H9 (cell line): ENCODE data around the gene TBXAS1. TPM values are rescaled to one million over a fixed set of nuclear protein-coding genes. Genes with fewer than 3 reads are reported as not detected.

Source experiments
- DNase-seq: peaks from one replicate; pipeline ENCODE4 v3.0.0-alpha.2; 2017
- H2AFZ ChIP-seq: one replicate; pipeline ENCODE4 v1.6.1; 2013; ENCODE audit warnings: mild to moderate bottlenecking, low read length, control low read depth, moderate library complexity
- H2AK5ac ChIP-seq: 2 replicates; pipeline ENCODE4 v1.6.1; 2013; ENCODE audit warnings: low read length, control low read depth, mixed read lengths; ENCODE audit not compliant: insufficient read length
- H2BK120ac ChIP-seq: one replicate; pipeline ENCODE4 v1.6.1; 2013; ENCODE audit warnings: low read depth, mild to moderate bottlenecking, low read length, control low read depth, inconsistent platforms; ENCODE audit not compliant: poor library complexity, severe bottlenecking
- H2BK12ac ChIP-seq: 2 replicates; pipeline ENCODE4 v1.6.1; 2013; ENCODE audit warnings: low read length, control low read depth, mixed read lengths, low read depth; ENCODE audit not compliant: insufficient read length
- H2BK15ac ChIP-seq: 2 replicates; pipeline ENCODE4 v1.6.1; 2013; ENCODE audit warnings: low read depth, low read length, control low read depth
- H2BK20ac ChIP-seq: one replicate; pipeline ENCODE4 v1.6.1; 2013; ENCODE audit warnings: low read depth, mild to moderate bottlenecking, low read length, control low read depth, inconsistent platforms; ENCODE audit not compliant: poor library complexity, severe bottlenecking
- H2BK5ac ChIP-seq: 2 replicates; pipeline ENCODE4 v1.6.1; 2013; ENCODE audit warnings: low read length, control low read depth, mixed read lengths; ENCODE audit not compliant: insufficient read length
- H3K14ac ChIP-seq: 2 replicates; pipeline ENCODE4 v1.6.1; 2013; ENCODE audit warnings: low read length, control low read depth; ENCODE audit not compliant: insufficient read depth
- H3K18ac ChIP-seq: 2 replicates; pipeline ENCODE4 v1.6.1; 2013; ENCODE audit warnings: low read depth, mild to moderate bottlenecking, mixed read lengths, low read length, control low read depth; ENCODE audit not compliant: insufficient read length
- H3K23ac ChIP-seq: 2 replicates; pipeline ENCODE4 v1.6.1; 2013; ENCODE audit warnings: low read length, control low read depth, mixed read lengths, low read depth; ENCODE audit not compliant: insufficient read length
- H3K23me2 ChIP-seq: 2 replicates; pipeline ENCODE4 v1.6.1; 2013; ENCODE audit warnings: low read depth, mild to moderate bottlenecking, mixed read lengths, low read length, control low read depth; ENCODE audit not compliant: insufficient read length, poor library complexity, severe bottlenecking
- H3K27ac ChIP-seq: 2 replicates; pipeline ENCODE4 v1.5.1; 2013; ENCODE audit warnings: low read length, control low read depth, mixed read lengths, low read depth; ENCODE audit not compliant: insufficient read length
- H3K27me3 ChIP-seq: 2 replicates; pipeline ENCODE4 v1.6.1; 2013; ENCODE audit warnings: low read length, control low read depth, inconsistent platforms; ENCODE audit not compliant: insufficient read depth
- H3K4ac ChIP-seq: 2 replicates; pipeline ENCODE4 v1.6.1; 2013; ENCODE audit warnings: low read depth, mild to moderate bottlenecking, control low read depth, inconsistent platforms, low read length, moderate library complexity
- H3K4me1 ChIP-seq: 2 replicates; pipeline ENCODE4 v1.6.1; 2013; ENCODE audit warnings: low read length, control low read depth, inconsistent platforms; ENCODE audit not compliant: insufficient read depth
- H3K4me2 ChIP-seq: 2 replicates; pipeline ENCODE4 v1.6.1; 2013; ENCODE audit warnings: low read length, control low read depth, mixed read lengths; ENCODE audit not compliant: insufficient read length, insufficient read depth
- H3K56ac ChIP-seq: 2 replicates; pipeline ENCODE4 v1.6.1; 2013; ENCODE audit warnings: low read depth, mild to moderate bottlenecking, mixed read lengths, low read length, control low read depth; ENCODE audit not compliant: insufficient read length
- H3K79me1 ChIP-seq: 2 replicates; pipeline ENCODE4 v1.6.1; 2013; ENCODE audit warnings: low read depth, mild to moderate bottlenecking, moderate library complexity, low read length, control low read depth, inconsistent platforms; ENCODE audit not compliant: insufficient read depth, poor library complexity, severe bottlenecking
- H3K79me2 ChIP-seq: 2 replicates; pipeline ENCODE4 v1.6.1; 2013; ENCODE audit warnings: low read length, control low read depth, inconsistent platforms; ENCODE audit not compliant: insufficient read depth
- H3K9ac ChIP-seq: 2 replicates; pipeline ENCODE4 v1.6.1; 2013; ENCODE audit warnings: low read length, control low read depth, mixed read lengths; ENCODE audit not compliant: insufficient read length; ENCODE audit errors: extremely low read depth
- H3K9me3 ChIP-seq: one replicate; pipeline ENCODE4 v1.6.1; 2013; ENCODE audit warnings: low read depth, low read length, inconsistent platforms; ENCODE audit not compliant: control insufficient read depth
- H3T11ph ChIP-seq: one replicate; pipeline ENCODE4 v1.6.1; 2013; ENCODE audit warnings: mild to moderate bottlenecking, low read length, control low read depth, inconsistent platforms
- H4K20me1 ChIP-seq: one replicate; pipeline ENCODE4 v1.6.1; 2013; ENCODE audit not compliant: control insufficient read depth, insufficient read length, insufficient read depth
- H4K5ac ChIP-seq: 2 replicates; pipeline ENCODE4 v1.6.1; 2013; ENCODE audit warnings: low read depth, mild to moderate bottlenecking, mixed read lengths, low read length, control low read depth; ENCODE audit not compliant: insufficient read length
- H4K8ac ChIP-seq: replicated peaks from 2 replicates; pipeline ENCODE4 v1.6.1; 2013; ENCODE audit warnings: low read length, control low read depth, mixed read lengths, low read depth; ENCODE audit not compliant: insufficient read length
- H4K91ac ChIP-seq: 2 replicates; pipeline ENCODE4 v1.6.1; 2013; ENCODE audit warnings: low read depth, mild to moderate bottlenecking, moderate library complexity, mixed read lengths, low read length, control low read depth; ENCODE audit not compliant: insufficient read length
- H3K27ac Mint-ChIP-seq, 3 experiments: 2 replicates in 2 of 3; 3 replicates in 1 of 3; pipeline ENCODE4 v1.8.0; 2020 to 2021; ENCODE audit warnings: mixed read lengths in 3 of 3, mild to moderate bottlenecking in 1 of 3, moderate library complexity in 1 of 3
- H3K27me3 Mint-ChIP-seq: 2 replicates; pipeline ENCODE4 v1.8.0; 2021; ENCODE audit warnings: low read depth, mild to moderate bottlenecking, moderate library complexity, mixed read lengths
- H3K36me3 Mint-ChIP-seq, 3 experiments: 2 replicates in 2 of 3; 3 replicates in 1 of 3; pipeline ENCODE4 v1.8.0; 2020 to 2021; ENCODE audit warnings: low read depth in 3 of 3, mixed read lengths in 3 of 3; ENCODE audit not compliant: insufficient read depth in 1 of 3
- H3K4me1 Mint-ChIP-seq, 2 experiments: 2 replicates each; pipeline ENCODE4 v1.8.0; 2020; ENCODE audit warnings: mixed read lengths in 2 of 2
- H3K4me3 Mint-ChIP-seq, 2 experiments: 2 replicates in 1 of 2; 3 replicates in 1 of 2; pipeline ENCODE4 v1.8.0; 2020 to 2021; ENCODE audit warnings: mild to moderate bottlenecking in 2 of 2, mixed read lengths in 2 of 2, moderate library complexity in 1 of 2
- H3K9me3 Mint-ChIP-seq, 2 experiments: 2 replicates in 1 of 2; 3 replicates in 1 of 2; pipeline ENCODE4 v1.8.0; 2020; ENCODE audit warnings: mild to moderate bottlenecking in 2 of 2, mixed read lengths in 2 of 2, moderate library complexity in 1 of 2
- WGBS: extraction: QIAGEN DNeasy Blood & Tissue Kit; methylation state at CpG from one replicate; pipeline ENCODE4 v1.1.7; 2013; ENCODE audit warnings: missing lambda C conversion rate, low lambda C conversion rate, mixed read lengths; ENCODE audit not compliant: insufficient read length; ENCODE audit errors: extremely low coverage; 5-methylcytosine and 5-hydroxymethylcytosine counted together
- total RNA-seq: library from RNA; stranded (reverse); gene quantifications from 2 replicates; pipeline ENCODE4 v1.2.1, GENCODE V29; 2021
- TF ChIP-seq, protein P1 (sequence below): fragments of 200-600 bp; sonication (generic); conservative IDR thresholded peaks from 3 replicates; pipeline ENCODE4 v1.8.0; 2021; ENCODE audit warnings: antibody characterized with exemption, mild to moderate bottlenecking

The TBXAS1 gene
- total RNA-seq, 1 experiment from 2014 or later: 0.39 TPM

DNA sequence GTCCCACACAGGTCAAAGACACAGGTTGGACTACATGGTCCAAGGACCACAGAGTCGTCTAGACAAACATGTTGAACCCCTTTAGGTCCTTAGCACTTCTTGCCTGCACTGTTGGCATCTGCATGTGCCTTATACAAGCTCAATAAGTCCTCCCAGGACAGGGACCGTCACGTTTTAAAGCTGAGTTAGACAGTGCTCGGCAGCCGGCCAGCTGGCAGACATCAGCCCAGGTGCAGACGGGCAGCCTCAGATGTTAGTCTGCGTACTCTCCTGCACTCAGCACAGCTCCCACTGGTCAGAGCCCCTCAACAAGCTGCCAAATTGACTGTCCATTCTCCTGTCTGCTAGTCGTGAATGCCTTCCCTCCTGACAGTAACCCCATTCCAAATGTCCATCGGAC is 198.8 kb downstream of the TBXAS1 start:
- H3K27me3 ChIP-seq: no peaks in the 10 kb centered on the region
- no peak overlapping the region for H3T11ph ChIP-seq
- H3K36me3 Mint-ChIP-seq: peaks cover 0 to 4% (median 0%) of the 10 kb centered on the region in 3 experiments; a peak in 1 of 7 replicates
- H3K56ac ChIP-seq: no peak overlapping the region
- TF ChIP-seq, protein P1, sequence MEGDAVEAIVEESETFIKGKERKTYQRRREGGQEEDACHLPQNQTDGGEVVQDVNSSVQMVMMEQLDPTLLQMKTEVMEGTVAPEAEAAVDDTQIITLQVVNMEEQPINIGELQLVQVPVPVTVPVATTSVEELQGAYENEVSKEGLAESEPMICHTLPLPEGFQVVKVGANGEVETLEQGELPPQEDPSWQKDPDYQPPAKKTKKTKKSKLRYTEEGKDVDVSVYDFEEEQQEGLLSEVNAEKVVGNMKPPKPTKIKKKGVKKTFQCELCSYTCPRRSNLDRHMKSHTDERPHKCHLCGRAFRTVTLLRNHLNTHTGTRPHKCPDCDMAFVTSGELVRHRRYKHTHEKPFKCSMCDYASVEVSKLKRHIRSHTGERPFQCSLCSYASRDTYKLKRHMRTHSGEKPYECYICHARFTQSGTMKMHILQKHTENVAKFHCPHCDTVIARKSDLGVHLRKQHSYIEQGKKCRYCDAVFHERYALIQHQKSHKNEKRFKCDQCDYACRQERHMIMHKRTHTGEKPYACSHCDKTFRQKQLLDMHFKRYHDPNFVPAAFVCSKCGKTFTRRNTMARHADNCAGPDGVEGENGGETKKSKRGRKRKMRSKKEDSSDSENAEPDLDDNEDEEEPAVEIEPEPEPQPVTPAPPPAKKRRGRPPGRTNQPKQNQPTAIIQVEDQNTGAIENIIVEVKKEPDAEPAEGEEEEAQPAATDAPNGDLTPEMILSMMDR: no peak
- H3K9me3 Mint-ChIP-seq: no peaks in the 10 kb centered on the region
- H3K23me2 ChIP-seq: no peaks in the 10 kb centered on the region
- no peaks in the 10 kb centered on the region for H3K4me1 Mint-ChIP-seq
- H3K4me3 Mint-ChIP-seq: no peak overlapping the region
- H2BK15ac ChIP-seq: no peak overlapping the region
- H3K27ac ChIP-seq: no peak overlapping the region
- H2BK20ac ChIP-seq: no peak overlapping the region
- no peak overlapping the region for H3K18ac ChIP-seq
- H3K27ac Mint-ChIP-seq: peak overlapping the region in 1 of 3 experiments; percentile 46; a peak in 1 of 7 replicates
- DNase-seq: no peak
- H4K5ac ChIP-seq: no peak overlapping the region
- H2BK120ac ChIP-seq: no peak overlapping the region
- WGBS: no CpG with 5 or more reads among the region's 9 CpGs
- H4K91ac ChIP-seq: no peak overlapping the region
- no peaks in the 10 kb centered on the region for H3K79me2 ChIP-seq
- H2BK12ac ChIP-seq: no peak overlapping the region
- no peak overlapping the region for H2BK5ac ChIP-seq
- no peak overlapping the region for H3K14ac ChIP-seq
- no peaks in the 10 kb centered on the region for H3K27me3 Mint-ChIP-seq
- no peak overlapping the region for H3K23ac ChIP-seq
- no peaks in the 10 kb centered on the region for H3K4me1 ChIP-seq
- no peak overlapping the region for H3K4ac ChIP-seq
- no peak overlapping the region for H4K8ac ChIP-seq
- H3K9me3 ChIP-seq: no peaks in the 10 kb centered on the region
- no peak overlapping the region for H3K4me2 ChIP-seq
- H2AFZ ChIP-seq: no peak overlapping the region
- no peaks in the 10 kb centered on the region for H3K79me1 ChIP-seq
- no peak overlapping the region for H2AK5ac ChIP-seq
- no peaks in the 10 kb centered on the region for H4K20me1 ChIP-seq
- no peak overlapping the region for H3K9ac ChIP-seq
